Muscle layer of duodenum (tissue), 2 donors: ENCODE results near the gene DPP4.
A peak's percentile ranks its signal among the peaks of the same experiment; 100 is the strongest.

ENCODE experiments used
- H3K27ac ChIP-seq: one replicate; pipeline ENCODE4 v1.7.0; 2013; ENCODE audit warnings: mild to moderate bottlenecking, low read length
- H3K27me3 ChIP-seq: one replicate; pipeline ENCODE4 v1.7.0; 2013; ENCODE audit warnings: low read depth, mild to moderate bottlenecking, control low read depth, low read length
- H3K36me3 ChIP-seq, 2 donors: one replicate each; pipeline ENCODE4 v1.7.0; 2013; ENCODE audit warnings: low read length in 2 of 2, control low read depth in 1 of 2, mild to moderate bottlenecking in 1 of 2; ENCODE audit not compliant: insufficient read depth in 2 of 2, control insufficient read depth in 1 of 2
- H3K4me1 ChIP-seq, 2 donors: one replicate each; pipeline ENCODE4 v1.7.0; 2013; ENCODE audit warnings: low read length in 2 of 2, mild to moderate bottlenecking in 2 of 2, control low read depth in 1 of 2, moderate library complexity in 1 of 2; ENCODE audit not compliant: insufficient read depth in 2 of 2, control insufficient read depth in 1 of 2
- H3K4me3 ChIP-seq, 2 donors: one replicate each; pipeline ENCODE4 v1.7.0; 2013; ENCODE audit warnings: low read length in 2 of 2, low read depth in 1 of 2, mild to moderate bottlenecking in 1 of 2
- H3K9me3 ChIP-seq, 2 donors: one replicate each; pipeline ENCODE4 v1.7.0; 2013; ENCODE audit warnings: low read length in 2 of 2, control low read depth in 1 of 2, mild to moderate bottlenecking in 1 of 2; ENCODE audit not compliant: control insufficient read depth in 1 of 2
- donor health status: healthy.

Gene DPP4

GRCh38 chr2:162082681-162083080, 8.7 kb upstream of the DPP4 start:
- H3K27ac ChIP-seq = no peak overlapping the region
- no peaks in the 10 kb centered on the region for H3K36me3 ChIP-seq
- no peaks in the 10 kb centered on the region for H3K27me3 ChIP-seq
- no peak overlapping the region for H3K4me3 ChIP-seq
- no peaks in the 10 kb centered on the region for H3K4me1 ChIP-seq
- peaks cover 0 to 9% of the 10 kb centered on the region in 2 donors for H3K9me3 ChIP-seq

GRCh38 chr2:162082036-162082435, 8.0 kb upstream of the DPP4 start:
- H3K9me3 ChIP-seq = peaks cover 0 to 9% of the 10 kb centered on the region in 2 donors
- H3K4me1 ChIP-seq = no peaks in the 10 kb centered on the region

GRCh38 chr2:162079514-162079913, 5.5 kb upstream of the DPP4 start:
- no peak overlapping the region for H3K27ac ChIP-seq
- no peaks in the 10 kb centered on the region for H3K27me3 ChIP-seq
- no peaks in the 10 kb centered on the region for H3K36me3 ChIP-seq
- H3K4me1 ChIP-seq = peaks cover 0 to 2% of the 10 kb centered on the region in 2 donors
- peaks cover 0 to 9% of the 10 kb centered on the region in 2 donors for H3K9me3 ChIP-seq
- H3K4me3 ChIP-seq = no peak overlapping the region

More at GRCh38 chr2:162082036-162082435, 8.0 kb upstream of the DPP4 start:
- Histone ChIP-seq H3K36me3 (no peaks in the 10 kb centered on the region), H3K4me3 (no peak overlapping the region), H3K27me3 (no peaks in the 10 kb centered on the region), H3K27ac (no peak overlapping the region)

- H3K36me3 ChIP-seq = no peaks in the 10 kb centered on the region
- H3K9me3 ChIP-seq = peaks cover 0 to 9% of the 10 kb centered on the region in 2 donors
- H3K4me3 ChIP-seq = no peak overlapping the region
- H3K27ac ChIP-seq = no peak overlapping the region
- H3K4me1 ChIP-seq = peaks cover 4 to 23% of the 10 kb centered on the region in 2 donors
- H3K27me3 ChIP-seq = no peaks in the 10 kb centered on the region
These were observed 1.7 kb upstream of the DPP4 start for GRCh38 chr2:162075689-162076132.

- peaks cover 0 to 9% of the 10 kb centered on the region in 2 donors for H3K9me3 ChIP-seq
- H3K27me3 ChIP-seq = no peaks in the 10 kb centered on the region
- H3K36me3 ChIP-seq = no peaks in the 10 kb centered on the region
- no peak overlapping the region for H3K4me3 ChIP-seq
- peaks cover 4 to 23% of the 10 kb centered on the region in 2 donors for H3K4me1 ChIP-seq
- no peak overlapping the region for H3K27ac ChIP-seq
These were observed 1.1 kb upstream of the DPP4 start for GRCh38 chr2:162074928-162075688.

- Histone ChIP-seq H3K27ac (no peak overlapping the region), H3K27me3 (no peaks in the 10 kb centered on the region), H3K4me3 (peak overlapping the region; percentile 52 to 76), H3K9me3 (peaks cover 0 to 9% of the 10 kb centered on the region in 2 donors), H3K36me3 (no peaks in the 10 kb centered on the region), H3K4me1 (peaks cover 4 to 23% of the 10 kb centered on the region in 2 donors)
These were observed 549 bp upstream of the DPP4 start for GRCh38 chr2:162074632-162074895.

GRCh38 chr2:162072976-162073887, 783 bp downstream of the DPP4 start:
- Histone ChIP-seq H3K9me3 (peaks cover 0 to under 1% of the 10 kb centered on the region in 2 donors), H3K27me3 (no peaks in the 10 kb centered on the region), H3K4me1 (peaks cover 4 to 23% of the 10 kb centered on the region in 2 donors), H3K4me3 (peak overlapping the region; percentile 72 to 76), H3K27ac (peak overlapping the region; percentile 56), H3K36me3 (no peaks in the 10 kb centered on the region)

GRCh38 chr2:162072181-162072702, 1.8 kb downstream of the DPP4 start:
- peak overlapping the region; percentile 8 to 51 for H3K4me3 ChIP-seq

GRCh38 chr2:162071001-162071400, 3.0 kb downstream of the DPP4 start:
- no peak overlapping the region for H3K27ac ChIP-seq
- no peaks in the 10 kb centered on the region for H3K27me3 ChIP-seq
- H3K4me1 ChIP-seq = peaks cover 4 to 23% of the 10 kb centered on the region in 2 donors
- no peak overlapping the region for H3K4me3 ChIP-seq
- no peaks in the 10 kb centered on the region for H3K36me3 ChIP-seq
- H3K9me3 ChIP-seq = no peaks in the 10 kb centered on the region

More at GRCh38 chr2:162072181-162072702, 1.8 kb downstream of the DPP4 start:
- H3K9me3 ChIP-seq = no peaks in the 10 kb centered on the region
- no peaks in the 10 kb centered on the region for H3K27me3 ChIP-seq
- peak overlapping the region; percentile 33 for H3K27ac ChIP-seq
- peaks cover 4 to 23% of the 10 kb centered on the region in 2 donors for H3K4me1 ChIP-seq
- H3K36me3 ChIP-seq = no peaks in the 10 kb centered on the region

- Histone ChIP-seq H3K36me3 (no peaks in the 10 kb centered on the region), H3K4me1 (peaks cover 4 to 23% of the 10 kb centered on the region in 2 donors), H3K27me3 (no peaks in the 10 kb centered on the region), H3K4me3 (no peak overlapping the region), H3K9me3 (no peaks in the 10 kb centered on the region), H3K27ac (no peak overlapping the region)
These were observed 3.6 kb downstream of the DPP4 start for GRCh38 chr2:162070228-162070936.
